B cell (primary cell): ENCODE results near the gene MYO1E. TPM values are rescaled to one million over a fixed set of nuclear protein-coding genes. Genes with fewer than 3 reads are reported as not detected.
A peak's percentile ranks its signal among the peaks of the same experiment; 100 is the strongest.

Experiments
- ATAC-seq: fragments of 200-7000 bp; cut with Tn5 transposase; one replicate; pipeline ENCODE4 v1.10.0; 2021; ENCODE audit warnings: low read depth, mild to moderate bottlenecking, moderate number of reproducible peaks, moderate library complexity
- CTCF ChIA-PET: fragments of 350-600 bp; sonication (Branson Sonifier 250); formaldehyde crosslinking; loops from one replicate; lab custom pipeline; 2021; ENCODE audit warnings: antibody characterized with exemption, inconsistent platforms; lab: Charles Lee
- POLR2A ChIA-PET: fragments of 350-600 bp; sonication (Branson Sonifier 250); formaldehyde crosslinking; loops from one replicate; lab custom pipeline; 2021; ENCODE audit warnings: antibody characterized with exemption; lab: Charles Lee
- DNase-seq: peaks from one replicate; pipeline ENCODE4 v3.0.0; 2013
- H2AFZ ChIP-seq: 2 replicates; pipeline ENCODE4 v1.6.1; 2012; ENCODE audit warnings: mild to moderate bottlenecking, low read depth, low read length; ENCODE audit not compliant: insufficient read depth, poor library complexity, severe bottlenecking
- H3K27ac ChIP-seq, 2 donors: 1 replicate in 1 of 2; 2 replicates in 1 of 2; pipeline ENCODE4 v1.5.1; 2012 to 2013; ENCODE audit warnings: low read length in 2 of 2, mild to moderate bottlenecking in 2 of 2, moderate library complexity in 1 of 2
- H3K27me3 ChIP-seq, 4 experiments: fragments of 200-600 bp in 1 of 4; sonication (generic) in 1 of 4; replicated peaks in 1 of 4; 1 replicate in 2 of 4; 2 replicates in 2 of 4; pipeline versions ENCODE4 v1.6.1 to v1.7.0; 2013 to 2016; ENCODE audit warnings: low read length in 3 of 4, mild to moderate bottlenecking in 2 of 4, mixed read lengths in 1 of 4, moderate library complexity in 1 of 4; ENCODE audit not compliant: insufficient read depth in 4 of 4, control insufficient read depth in 3 of 4; ENCODE audit errors: control extremely low read depth in 1 of 4
- H3K36me3 ChIP-seq, 2 experiments: replicated peaks in 1 of 2; 1 replicate in 1 of 2; 2 replicates in 1 of 2; pipeline versions ENCODE4 v1.6.1 to v1.7.1; 2013; ENCODE audit warnings: low read length in 1 of 2; ENCODE audit not compliant: insufficient read depth in 2 of 2, control insufficient read depth in 1 of 2; ENCODE audit errors: control extremely low read depth in 1 of 2, extremely low read depth in 1 of 2
- H3K4me1 ChIP-seq, 2 donors: fragments of 200-600 bp in 1 of 2; sonication (generic) in 1 of 2; 1 replicate in 1 of 2; 2 replicates in 1 of 2; pipeline versions ENCODE4 v1.5.1 to v1.6.1; 2013 to 2017; ENCODE audit warnings: low read length in 2 of 2; ENCODE audit not compliant: control insufficient read depth in 2 of 2, insufficient read depth in 2 of 2
- H3K4me2 ChIP-seq: replicated peaks from 2 replicates; pipeline ENCODE3; 2012; ENCODE audit warnings: mild to moderate bottlenecking, low read depth, low read length; ENCODE audit not compliant: poor library complexity, severe bottlenecking
- H3K4me3 ChIP-seq, 5 experiments: fragments of 200-600 bp in 1 of 5; sonication (generic) in 1 of 5; 1 replicate in 3 of 5; 2 replicates in 2 of 5; pipeline versions ENCODE4 v1.5.1 to v1.7.0; 2011 to 2016; ENCODE audit warnings: low read length in 4 of 5, mild to moderate bottlenecking in 4 of 5, low read depth in 2 of 5, control low read depth in 1 of 5, moderate library complexity in 1 of 5; ENCODE audit not compliant: insufficient read depth in 1 of 5; ENCODE audit errors: control extremely low read depth in 1 of 5, extremely low read depth in 1 of 5
- H3K79me2 ChIP-seq: fragments of 200-600 bp; sonication (generic); one replicate; pipeline ENCODE4 v1.6.0; 2016; ENCODE audit warnings: low read length; ENCODE audit not compliant: control insufficient read depth, insufficient read depth
- H3K9ac ChIP-seq: fragments of 200-600 bp; sonication (generic); 2 replicates; pipeline ENCODE4 v1.6.1; 2017; ENCODE audit warnings: mild to moderate bottlenecking, low read length, moderate library complexity
- H3K9me3 ChIP-seq, 3 donors: one replicate each; pipeline versions ENCODE4 v1.6.1 to v1.7.1; 2013; ENCODE audit warnings: low read length in 2 of 3; ENCODE audit not compliant: control insufficient read depth in 2 of 3, insufficient read depth in 1 of 3; ENCODE audit errors: control extremely low read depth in 1 of 3
- H4K20me1 ChIP-seq: 2 replicates; pipeline ENCODE4 v1.6.0; 2012; ENCODE audit warnings: mild to moderate bottlenecking, low read length; ENCODE audit not compliant: insufficient read depth, control insufficient read depth, poor library complexity, severe bottlenecking
- H3K27ac Mint-ChIP-seq: one replicate; pipeline ENCODE4 v1.8.0; 2021; ENCODE audit warnings: mixed read lengths
- H3K27me3 Mint-ChIP-seq: one replicate; pipeline ENCODE4 v1.8.0; 2021; ENCODE audit warnings: mixed read lengths
- H3K4me1 Mint-ChIP-seq: one replicate; pipeline ENCODE4 v1.8.0; 2021; ENCODE audit warnings: mixed read lengths
- H3K4me3 Mint-ChIP-seq: one replicate; pipeline ENCODE4 v1.8.0; 2021; ENCODE audit warnings: mixed read lengths
- H3K9me3 Mint-ChIP-seq: one replicate; pipeline ENCODE4 v1.8.0; 2022; ENCODE audit warnings: mixed read lengths; ENCODE audit not compliant: insufficient read depth
- CTCF ChIP-seq: fragments of 200-600 bp; IDR thresholded peaks from one replicate; pipeline ENCODE4 v1.8.0; 2022; ENCODE audit warnings: antibody characterized with exemption, mild to moderate bottlenecking
- EZH2 ChIP-seq: IDR thresholded peaks from 2 replicates; pipeline ENCODE4 v1.6.1; 2012; ENCODE audit warnings: borderline replicate concordance, low read depth, mild to moderate bottlenecking, moderate library complexity, low read length; ENCODE audit not compliant: insufficient read depth, poor library complexity, severe bottlenecking
- WGBS: methylation state at CpG from one replicate; pipeline ENCODE4 v1.1.5; 2013; ENCODE audit warnings: missing lambda C conversion rate; ENCODE audit not compliant: insufficient coverage; 5-methylcytosine and 5-hydroxymethylcytosine counted together
- intact Hi-C: fragments of 100-400 bp; cut with micrococcal nuclease; formaldehyde crosslinking; loops from one replicate; pipeline ENCODE4 v1.10.0; 2022
- polyA plus RNA-seq: library from polyadenylated mRNA; depleted of rRNA; stranded (reverse); fragments of >200 nt; gene quantifications from 2 replicates; pipeline ENCODE4 v1.2.3, GENCODE V29; 2012
- total RNA-seq, 2 donors: library from RNA; stranded (reverse); fragments of 120-200 nt in 1 of 2; gene quantifications; 1 replicate in 1 of 2; 2 replicates in 1 of 2; pipeline versions ENCODE4 v1.2.3 to v1.2.4, GENCODE V29; 2013 to 2022

Gene MYO1E
- total and polyA plus RNA-seq, 2 donors (not counting 1 experiment from before 2014, with no cell fraction given) = 11.9 to 100.0 TPM

- DNase-seq = no peak
- peaks cover 96% of the 10 kb centered on the region for H3K79me2 ChIP-seq
- Mint-ChIP-seq H3K27me3 (no peaks in the 10 kb centered on the region), H3K9me3 (no peaks in the 10 kb centered on the region), H3K4me1 (peaks cover 85% of the 10 kb centered on the region), H3K27ac (peak overlapping the region; percentile 74), H3K4me3 (peak overlapping the region; percentile 75)
- ChIA-PET CTCF (no interaction called here), POLR2A (interaction anchor here (0.6 to 0.9 kb wide), 2 partner anchors 24 to 54 kb away, joined by 8 to 9 read pairs; no protein-coding TSS in a partner anchor)
- intact Hi-C loops = loop anchor here (2.0 to 10.0 kb wide), 4 partner anchors 18 to 105 kb away; no protein-coding TSS in a partner anchor
- H3K36me3 ChIP-seq = no peaks in the 10 kb centered on the region
- no peak overlapping the region for H3K27ac ChIP-seq
- H3K27me3 ChIP-seq = no peaks in the 10 kb centered on the region
- no peak for ATAC-seq
- H3K4me2 ChIP-seq = peak overlapping the region; percentile 50
- WGBS = 19% methylated on average over 3 of the region's 7 CpGs
- H4K20me1 ChIP-seq = no peaks in the 10 kb centered on the region
- H3K4me1 ChIP-seq = peaks cover 71 to 76% of the 10 kb centered on the region in 2 donors
- no peak overlapping the region for H2AFZ ChIP-seq
- peak overlapping the region; percentile 19 for H3K9ac ChIP-seq
- peak overlapping the region in 2 of 5 experiments; percentile 7 to 21 for H3K4me3 ChIP-seq
- H3K9me3 ChIP-seq = no peaks in the 10 kb centered on the region
- TF ChIP-seq CTCF (no peak), EZH2 (no peak)
Observed at GRCh38 chr15:59352683-59353082, 20.0 kb downstream of the MYO1E start.

- DNase-seq (no peak), ATAC-seq (no peak)
- Histone ChIP-seq H3K79me2 (peaks cover 96% of the 10 kb centered on the region), H3K36me3 (no peaks in the 10 kb centered on the region), H3K9me3 (no peaks in the 10 kb centered on the region), H3K4me2 (peak overlapping the region; percentile 50), H3K9ac (peak overlapping the region; percentile 19), H3K4me1 (peaks cover 71 to 76% of the 10 kb centered on the region in 2 donors), H2AFZ (no peak overlapping the region), H3K27ac (no peak overlapping the region), H3K27me3 (no peaks in the 10 kb centered on the region), H3K4me3 (peak overlapping the region in 2 of 5 experiments; percentile 7 to 21), H4K20me1 (no peaks in the 10 kb centered on the region)
- CTCF ChIA-PET = no interaction called here
- Mint-ChIP-seq H3K9me3 (no peaks in the 10 kb centered on the region), H3K27me3 (no peaks in the 10 kb centered on the region), H3K27ac (peak overlapping the region; percentile 74), H3K4me1 (peaks cover 84% of the 10 kb centered on the region), H3K4me3 (peak overlapping the region; percentile 75)
- POLR2A ChIA-PET = interaction anchor here (0.9 kb wide), 1 partner anchor 23 kb away, joined by 9 read pairs; no protein-coding TSS in a partner anchor
- no peak for TF ChIP-seq EZH2
- no peak for TF ChIP-seq CTCF
- intact Hi-C loops = loop anchor here (2.0 to 10.0 kb wide), 4 partner anchors 19 to 105 kb away; no protein-coding TSS in a partner anchor
- 34% methylated on average over 5 of the region's 9 CpGs for WGBS
Observed at GRCh38 chr15:59352189-59352588, 20.5 kb downstream of the MYO1E start.
